DND-41 (cell line): ENCODE results near the gene LYPD3.

Experiments
- ATAC-seq: fragments of 200-7000 bp; cut with Tn5 transposase; 3 replicates; pipeline ENCODE4 v1.9.1; 2021; ENCODE audit warnings: low read depth; ENCODE audit not compliant: insufficient read depth
- DNase-seq: peaks from one replicate; pipeline ENCODE4 v3.0.0-alpha.2; 2020
- H2AFZ ChIP-seq: 2 replicates; pipeline ENCODE4 v1.6.0; 2012; ENCODE audit warnings: low read depth, low read length
- H3K27ac ChIP-seq: 2 replicates; pipeline ENCODE4 v1.5.1; 2012; ENCODE audit warnings: low read length, inconsistent platforms
- H3K27me3 ChIP-seq: fragments of 200-600 bp; sonication (generic); 2 replicates; pipeline ENCODE4 v1.6.0; 2012; ENCODE audit warnings: low read length, mild to moderate bottlenecking, inconsistent platforms; ENCODE audit not compliant: insufficient read depth, poor library complexity
- H3K36me3 ChIP-seq: 2 replicates; pipeline ENCODE4 v1.5.1; 2012; ENCODE audit warnings: low read length, inconsistent platforms; ENCODE audit not compliant: insufficient read depth
- H3K4me1 ChIP-seq: 2 replicates; pipeline ENCODE4 v1.5.1; 2012; ENCODE audit warnings: mild to moderate bottlenecking, low read length; ENCODE audit not compliant: insufficient read depth
- H3K4me2 ChIP-seq: 2 replicates; pipeline ENCODE4 v1.6.0; 2012; ENCODE audit warnings: mild to moderate bottlenecking, moderate library complexity, low read length, inconsistent platforms; ENCODE audit not compliant: insufficient read depth
- H3K4me3 ChIP-seq, 2 experiments: fragments of 200-600 bp in 1 of 2; shearing (Covaris generic) in 1 of 2; 2 replicates each; pipeline ENCODE4 v1.5.1; 2012 to 2016; ENCODE audit warnings: inconsistent platforms in 2 of 2, low read length in 2 of 2, mild to moderate bottlenecking in 2 of 2, low read depth in 1 of 2, moderate library complexity in 1 of 2
- H3K79me2 ChIP-seq: 2 replicates; pipeline ENCODE4 v1.6.0; 2012; ENCODE audit warnings: low read length, inconsistent platforms; ENCODE audit not compliant: insufficient read depth
- H3K9ac ChIP-seq: 2 replicates; pipeline ENCODE4 v1.6.0; 2012; ENCODE audit warnings: low read depth, mild to moderate bottlenecking, inconsistent platforms, low read length, moderate library complexity
- H3K9me3 ChIP-seq: 2 replicates; pipeline ENCODE4 v1.5.1; 2012; ENCODE audit warnings: low read length, moderate library complexity, mild to moderate bottlenecking, inconsistent platforms; ENCODE audit not compliant: insufficient read depth, severe bottlenecking
- H4K20me1 ChIP-seq: 2 replicates; pipeline ENCODE4 v1.6.0; 2012; ENCODE audit warnings: low read length; ENCODE audit not compliant: insufficient read depth
- CTCF ChIP-seq: IDR thresholded peaks from 2 replicates; pipeline ENCODE4 v1.5.1; 2012; ENCODE audit warnings: borderline replicate concordance, low read length, moderate library complexity, mild to moderate bottlenecking; ENCODE audit not compliant: poor library complexity, severe bottlenecking; ENCODE audit errors: extremely low read depth
- EZH2 ChIP-seq: IDR thresholded peaks from 3 replicates; pipeline ENCODE4 v1.6.1; 2012; ENCODE audit warnings: borderline replicate concordance, low read depth, mild to moderate bottlenecking, moderate library complexity, low read length, inconsistent platforms; ENCODE audit not compliant: severe bottlenecking

Gene LYPD3

GRCh38 chr19:43460362-43461016, 4.9 kb downstream of the LYPD3 start:
- H2AFZ ChIP-seq = no peak overlapping the region
- H3K79me2 ChIP-seq = no peaks in the 10 kb centered on the region
- H4K20me1 ChIP-seq = no peaks in the 10 kb centered on the region
- no peaks in the 10 kb centered on the region for H3K27me3 ChIP-seq
- no peaks in the 10 kb centered on the region for H3K9me3 ChIP-seq
- H3K27ac ChIP-seq = no peak overlapping the region
- peaks cover 18% of the 10 kb centered on the region for H3K4me1 ChIP-seq
- H3K4me2 ChIP-seq = no peak overlapping the region
- DNase-seq (no peak), ATAC-seq (no peak)
- no peak overlapping the region for H3K9ac ChIP-seq
- TF ChIP-seq CTCF = no peak
- no peak for TF ChIP-seq EZH2
- H3K36me3 ChIP-seq = no peaks in the 10 kb centered on the region
- H3K4me3 ChIP-seq = no peak overlapping the region

- ATAC-seq (no peak), DNase-seq (no peak)
Measured at GRCh38 chr19:43457809-43458208, 7.6 kb downstream of the LYPD3 start.

GRCh38 chr19:43455321-43456113, 9.9 kb downstream of the LYPD3 start:
- Histone ChIP-seq H3K9ac (no peak overlapping the region), H3K4me1 (no peaks in the 10 kb centered on the region), H3K79me2 (no peaks in the 10 kb centered on the region), H3K4me3 (no peak overlapping the region), H3K9me3 (no peaks in the 10 kb centered on the region), H3K27ac (no peak overlapping the region), H3K27me3 (no peaks in the 10 kb centered on the region), H4K20me1 (no peaks in the 10 kb centered on the region), H2AFZ (no peak overlapping the region), H3K36me3 (no peaks in the 10 kb centered on the region), H3K4me2 (no peak overlapping the region)
- TF ChIP-seq CTCF = no peak
- TF ChIP-seq EZH2 = no peak
- no peak for DNase-seq
- no peak for ATAC-seq

More at GRCh38 chr19:43457809-43458208, 7.6 kb downstream of the LYPD3 start:
- Histone ChIP-seq H3K79me2 (no peaks in the 10 kb centered on the region), H3K36me3 (no peaks in the 10 kb centered on the region), H3K27me3 (no peaks in the 10 kb centered on the region), H2AFZ (no peak overlapping the region), H3K4me3 (no peak overlapping the region), H3K4me1 (no peaks in the 10 kb centered on the region), H3K9me3 (no peaks in the 10 kb centered on the region), H4K20me1 (no peaks in the 10 kb centered on the region), H3K9ac (no peak overlapping the region), H3K4me2 (no peak overlapping the region), H3K27ac (no peak overlapping the region)
- TF ChIP-seq CTCF (no peak), EZH2 (no peak)
